ENCODE data around the gene ATP6V1G1.
A peak's percentile ranks its signal among the peaks of the same experiment; 100 is the strongest.

The ATP6V1G1 gene

DNA sequence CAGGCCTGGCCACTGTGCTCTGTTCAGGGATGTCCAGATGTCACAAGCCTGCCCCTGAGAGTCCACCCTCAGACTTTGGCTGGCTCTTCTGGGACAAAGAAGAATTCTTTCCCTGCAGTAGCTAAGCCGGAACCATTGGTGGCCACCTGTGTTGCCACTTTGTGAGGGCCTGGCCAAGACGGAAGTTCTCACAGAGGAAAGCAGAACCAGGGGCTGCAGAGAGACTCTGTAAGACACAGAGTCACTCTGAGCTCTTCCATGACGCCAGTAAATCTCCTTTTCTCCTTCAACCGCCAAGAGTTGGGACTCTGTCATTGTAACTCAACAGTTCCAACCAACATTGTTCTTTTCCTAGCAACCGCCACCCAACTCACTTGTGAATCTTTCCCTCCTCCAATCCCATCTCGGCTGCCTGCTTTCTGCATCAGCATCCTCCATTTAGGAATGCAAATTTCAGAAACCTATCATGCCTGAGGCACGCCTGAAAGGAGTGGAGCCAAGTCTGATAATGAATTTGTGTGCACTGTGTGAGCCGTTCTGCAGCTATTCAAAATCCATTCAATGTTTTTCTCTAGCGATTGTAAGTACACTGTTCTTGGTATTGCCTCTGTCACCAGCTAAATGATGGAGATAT, 37.8 kb upstream of the ATP6V1G1 start:
- Mint-ChIP-seq H3K9me3 (no peaks in the 10 kb centered on the region), H3K27me3 (ENCODE audit: low read depth) (peaks cover 41% of the 10 kb centered on the region), H3K4me3 (no peak overlapping the region), H3K4me1 (peaks cover 5% of the 10 kb centered on the region), H3K27ac (no peak overlapping the region), H3K36me3 (ENCODE audit: low read depth) (no peaks in the 10 kb centered on the region)
- TF ChIP-seq, protein P1, sequence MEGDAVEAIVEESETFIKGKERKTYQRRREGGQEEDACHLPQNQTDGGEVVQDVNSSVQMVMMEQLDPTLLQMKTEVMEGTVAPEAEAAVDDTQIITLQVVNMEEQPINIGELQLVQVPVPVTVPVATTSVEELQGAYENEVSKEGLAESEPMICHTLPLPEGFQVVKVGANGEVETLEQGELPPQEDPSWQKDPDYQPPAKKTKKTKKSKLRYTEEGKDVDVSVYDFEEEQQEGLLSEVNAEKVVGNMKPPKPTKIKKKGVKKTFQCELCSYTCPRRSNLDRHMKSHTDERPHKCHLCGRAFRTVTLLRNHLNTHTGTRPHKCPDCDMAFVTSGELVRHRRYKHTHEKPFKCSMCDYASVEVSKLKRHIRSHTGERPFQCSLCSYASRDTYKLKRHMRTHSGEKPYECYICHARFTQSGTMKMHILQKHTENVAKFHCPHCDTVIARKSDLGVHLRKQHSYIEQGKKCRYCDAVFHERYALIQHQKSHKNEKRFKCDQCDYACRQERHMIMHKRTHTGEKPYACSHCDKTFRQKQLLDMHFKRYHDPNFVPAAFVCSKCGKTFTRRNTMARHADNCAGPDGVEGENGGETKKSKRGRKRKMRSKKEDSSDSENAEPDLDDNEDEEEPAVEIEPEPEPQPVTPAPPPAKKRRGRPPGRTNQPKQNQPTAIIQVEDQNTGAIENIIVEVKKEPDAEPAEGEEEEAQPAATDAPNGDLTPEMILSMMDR (IDR thresholded peaks at IDR 0.05; ENCODE audit: unreplicated experiment in 3 of 3) = no peak

DNA sequence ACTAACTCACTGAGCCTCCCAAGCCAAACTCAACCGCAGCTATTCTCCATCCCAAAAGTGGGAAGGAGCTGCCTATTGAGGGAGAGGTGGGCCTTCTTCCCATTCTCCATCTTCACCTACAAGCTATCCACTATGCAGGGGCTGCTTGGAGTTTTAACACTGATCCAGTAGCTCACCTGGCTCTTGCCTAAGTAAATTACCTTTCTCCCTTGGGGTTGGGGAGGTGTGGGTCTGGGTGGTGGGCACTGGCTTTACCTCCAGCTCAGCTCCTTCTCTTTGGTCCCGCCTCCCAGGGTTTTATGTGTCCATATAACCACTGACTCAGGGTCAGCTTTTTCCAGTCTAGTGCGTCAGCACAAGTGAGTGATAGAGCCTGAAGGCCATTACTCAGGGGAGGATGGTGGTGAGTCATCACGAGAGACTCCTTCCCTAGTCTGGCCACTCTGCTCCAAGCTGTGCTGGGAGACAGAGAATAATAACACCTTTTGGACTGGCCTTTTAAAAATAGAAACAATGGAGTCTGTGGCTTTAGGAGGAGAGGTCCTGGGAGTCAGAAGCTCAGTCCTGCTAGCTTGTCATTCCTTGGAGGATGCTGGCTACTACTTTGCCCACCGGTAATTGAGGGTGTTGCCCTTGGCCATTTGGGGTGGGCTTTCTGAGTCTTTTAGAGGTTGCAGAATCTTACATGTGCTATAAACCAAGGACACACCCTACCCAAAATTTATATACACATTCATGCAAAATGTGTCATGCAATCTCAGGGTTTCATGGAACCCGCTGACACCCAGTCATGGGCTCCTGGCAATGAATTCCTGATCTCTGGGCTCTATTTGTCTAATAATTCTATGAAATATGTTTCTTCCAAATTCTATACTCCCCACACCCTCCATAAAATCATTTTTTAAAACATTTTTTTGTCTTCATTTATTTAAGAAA, 35.6 kb upstream of the ATP6V1G1 start:
- H3K4me3 Mint-ChIP-seq = no peak overlapping the region
- H3K36me3 Mint-ChIP-seq (ENCODE audit: low read depth) = no peaks in the 10 kb centered on the region
- H3K27me3 Mint-ChIP-seq (ENCODE audit: low read depth) = peaks cover 38% of the 10 kb centered on the region
- H3K27ac Mint-ChIP-seq = peak overlapping the region; percentile 79 to 86 (median 83)
- peaks cover 3% of the 10 kb centered on the region for H3K9me3 Mint-ChIP-seq
- peaks cover 5% of the 10 kb centered on the region for H3K4me1 Mint-ChIP-seq
- TF ChIP-seq, protein P1 (IDR thresholded peaks at IDR 0.05; ENCODE audit: unreplicated experiment in 3 of 3) = no peak

DNA sequence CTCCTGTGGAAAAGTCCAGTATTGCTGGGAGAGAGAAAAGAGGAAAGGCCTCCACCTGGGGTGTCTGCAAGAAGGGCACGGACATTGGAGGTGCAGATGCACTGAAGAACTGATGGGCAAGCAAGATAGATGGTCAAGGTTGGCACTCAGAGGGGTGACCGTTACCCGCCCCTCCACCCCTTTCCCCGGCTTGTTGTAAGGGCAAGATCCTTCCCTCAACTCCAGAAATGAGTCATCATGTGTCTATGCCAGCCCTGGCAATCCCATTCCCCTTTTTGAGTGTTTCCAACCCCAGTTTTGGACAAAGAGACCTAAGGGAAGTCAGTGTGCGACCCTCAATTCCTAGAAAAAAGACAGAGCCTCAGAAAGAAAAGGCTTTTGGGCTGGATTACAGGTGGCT, 34.9 kb upstream of the ATP6V1G1 start:
- Mint-ChIP-seq H3K36me3 (ENCODE audit: low read depth) (no peaks in the 10 kb centered on the region), H3K27ac (peak overlapping the region in 1 of 3 experiments; percentile 86), H3K27me3 (ENCODE audit: low read depth) (peaks cover 31% of the 10 kb centered on the region), H3K4me1 (peaks cover 5% of the 10 kb centered on the region), H3K4me3 (no peak overlapping the region), H3K9me3 (peaks cover 3% of the 10 kb centered on the region)
- TF ChIP-seq, protein P1 (IDR thresholded peaks at IDR 0.05; ENCODE audit: unreplicated experiment in 3 of 3) = no peak

- H3K27me3 Mint-ChIP-seq (ENCODE audit: low read depth) = peaks cover 31% of the 10 kb centered on the region
- peaks cover 5% of the 10 kb centered on the region for H3K4me1 Mint-ChIP-seq
- no peak overlapping the region for H3K27ac Mint-ChIP-seq
- H3K4me3 Mint-ChIP-seq = no peak overlapping the region
- H3K36me3 Mint-ChIP-seq (ENCODE audit: low read depth) = no peaks in the 10 kb centered on the region
- H3K9me3 Mint-ChIP-seq = peaks cover 3% of the 10 kb centered on the region
- TF ChIP-seq, protein P1 (IDR thresholded peaks at IDR 0.05; ENCODE audit: unreplicated experiment in 3 of 3) = no peak
Measured at GRCh38 chr9:114553202-114553601, 34.4 kb upstream of the ATP6V1G1 start.

GRCh38 chr9:114555696-114556095, 31.9 kb upstream of the ATP6V1G1 start:
- TF ChIP-seq, protein P1 (IDR thresholded peaks at IDR 0.05; ENCODE audit: unreplicated experiment in 3 of 3) = no peak
- peaks cover 3% of the 10 kb centered on the region for H3K9me3 Mint-ChIP-seq
- peaks cover 5% of the 10 kb centered on the region for H3K4me1 Mint-ChIP-seq
- H3K36me3 Mint-ChIP-seq (ENCODE audit: low read depth) = no peaks in the 10 kb centered on the region
- no peak overlapping the region for H3K4me3 Mint-ChIP-seq
- no peak overlapping the region for H3K27ac Mint-ChIP-seq
- H3K27me3 Mint-ChIP-seq (ENCODE audit: low read depth) = peaks cover 25% of the 10 kb centered on the region
